SW480 (cell line): ENCODE measurements around the gene EDN2.

Experiments
- DNase-seq: peaks from one replicate; pipeline ENCODE4 v3.0.0-alpha.2; 2016; ENCODE audit warnings: low spot score

Gene EDN2

GRCh38 chr1:41483001-41483850 is 1.3 kb downstream of the EDN2 start:
- no peak for DNase-seq

- DNase-seq: no peak
These were observed 2.3 kb downstream of the EDN2 start for GRCh38 chr1:41482001-41482765.

- DNase-seq: no peak
These were observed 3.2 kb downstream of the EDN2 start for GRCh38 chr1:41481109-41481775.

- DNase-seq: no peak
These were observed 4.0 kb downstream of the EDN2 start for GRCh38 chr1:41480204-41481108.

GRCh38 chr1:41479808-41480160 is 4.7 kb downstream of the EDN2 start:
- no peak for DNase-seq

- DNase-seq: no peak
These were observed 5.3 kb downstream of the EDN2 start for GRCh38 chr1:41479000-41479807.

GRCh38 chr1:41478118-41478748 is 6.2 kb downstream of the EDN2 start:
- no peak for DNase-seq

GRCh38 chr1:41476807-41477361 is 7.6 kb downstream of the EDN2 start:
- no peak for DNase-seq

- DNase-seq: no peak
These were observed 8.5 kb downstream of the EDN2 start for GRCh38 chr1:41475859-41476567.

GRCh38 chr1:41475346-41475745 is 9.1 kb downstream of the EDN2 start:
- DNase-seq: no peak

GRCh38 chr1:41474490-41475271 is 9.8 kb downstream of the EDN2 start:
- no peak for DNase-seq

GRCh38 chr1:41473738-41474362 is 10.6 kb downstream of the EDN2 start:
- no peak for DNase-seq

- DNase-seq: no peak
These were observed 12.8 kb downstream of the EDN2 start for GRCh38 chr1:41471658-41472057.

GRCh38 chr1:41469706-41470105 is 14.8 kb downstream of the EDN2 start:
- no peak for DNase-seq

GRCh38 chr1:41468122-41468762 is 16.2 kb downstream of the EDN2 start:
- peak; percentile 32 for DNase-seq

- no peak for DNase-seq
These were observed 16.8 kb downstream of the EDN2 start for GRCh38 chr1:41467673-41468072.

- DNase-seq: no peak
These were observed 18.3 kb downstream of the EDN2 start for GRCh38 chr1:41466146-41466545.

GRCh38 chr1:41465741-41466140 is 18.7 kb downstream of the EDN2 start:
- DNase-seq: no peak
